Neural crest cell (in vitro differentiated cells): ENCODE measurements around the gene ZIC1. TPM values are rescaled to one million over a fixed set of nuclear protein-coding genes. Genes with fewer than 3 reads are reported as not detected.
A peak's percentile ranks its signal among the peaks of the same experiment; 100 is the strongest.

ENCODE experiments used
- DNase-seq: peaks from one replicate; pipeline ENCODE4 v3.0.0; 2021; ENCODE audit warnings: low read depth, mixed read lengths, low spot score
- H3K27ac Mint-ChIP-seq: one replicate; pipeline ENCODE4 v1.8.0; 2021; ENCODE audit warnings: mild to moderate bottlenecking, mixed read lengths; ENCODE audit not compliant: unreplicated experiment
- H3K27me3 Mint-ChIP-seq: 2 replicates; pipeline ENCODE4 v1.8.0; 2021; ENCODE audit warnings: low read depth, mild to moderate bottlenecking, mixed read lengths
- H3K36me3 Mint-ChIP-seq: 2 replicates; pipeline ENCODE4 v1.8.0; 2021; ENCODE audit warnings: low read depth, mild to moderate bottlenecking, mixed read lengths
- H3K4me1 Mint-ChIP-seq: 2 replicates; pipeline ENCODE4 v1.8.0; 2021; ENCODE audit warnings: mixed read lengths
- H3K4me3 Mint-ChIP-seq: one replicate; pipeline ENCODE4 v1.8.0; 2021; ENCODE audit warnings: mild to moderate bottlenecking, mixed read lengths
- H3K9me3 Mint-ChIP-seq: 2 replicates; pipeline ENCODE4 v1.8.0; 2021; ENCODE audit warnings: mixed read lengths
- CTCF ChIP-seq: fragments of 200-600 bp; sonication (generic); conservative IDR thresholded peaks from 2 replicates; pipeline ENCODE4 v1.5.0; 2021; ENCODE audit warnings: antibody characterized with exemption, mild to moderate bottlenecking
- total RNA-seq: library from RNA; stranded (reverse); gene quantifications from 2 replicates; pipeline ENCODE4 v1.2.1, GENCODE V29; 2021

Gene ZIC1
- total RNA-seq, 1 donor from 2014 or later: 54.3 TPM

- H3K4me3 Mint-ChIP-seq: peak overlapping the region; percentile 36
- no peak for DNase-seq
- H3K4me1 Mint-ChIP-seq: peaks cover 22% of the 10 kb centered on the region
- peaks cover 99% of the 10 kb centered on the region for H3K27me3 Mint-ChIP-seq
- H3K36me3 Mint-ChIP-seq: peaks cover 6% of the 10 kb centered on the region
- no peak for TF ChIP-seq CTCF
- H3K9me3 Mint-ChIP-seq: peaks cover 4% of the 10 kb centered on the region
- H3K27ac Mint-ChIP-seq: no peak overlapping the region
Measured at GRCh38 chr3:147372525-147373027, 36.6 kb upstream of the ZIC1 start.

GRCh38 chr3:147373301-147373700 is 35.9 kb upstream of the ZIC1 start:
- Mint-ChIP-seq H3K4me3 (no peak overlapping the region), H3K36me3 (peaks cover 6% of the 10 kb centered on the region), H3K4me1 (peaks cover 30% of the 10 kb centered on the region), H3K27ac (no peak overlapping the region), H3K27me3 (peaks cover 99% of the 10 kb centered on the region), H3K9me3 (peaks cover 4% of the 10 kb centered on the region)
- DNase-seq: no peak
- TF ChIP-seq CTCF: no peak

GRCh38 chr3:147377412-147378367 is 31.5 kb upstream of the ZIC1 start:
- Mint-ChIP-seq H3K27ac (no peak overlapping the region), H3K9me3 (peaks cover 4% of the 10 kb centered on the region), H3K27me3 (peaks cover 98% of the 10 kb centered on the region), H3K36me3 (peaks cover 3% of the 10 kb centered on the region), H3K4me3 (peak overlapping the region; percentile 56), H3K4me1 (peaks cover 48% of the 10 kb centered on the region)
- TF ChIP-seq CTCF: no peak
- no peak for DNase-seq

GRCh38 chr3:147379651-147380050 is 29.5 kb upstream of the ZIC1 start:
- Mint-ChIP-seq H3K36me3 (no peaks in the 10 kb centered on the region), H3K27ac (no peak overlapping the region), H3K27me3 (peaks cover 98% of the 10 kb centered on the region), H3K4me1 (peaks cover 64% of the 10 kb centered on the region), H3K9me3 (no peaks in the 10 kb centered on the region), H3K4me3 (peak overlapping the region; percentile 67)
- DNase-seq: no peak
- TF ChIP-seq CTCF: no peak

- Mint-ChIP-seq H3K9me3 (no peaks in the 10 kb centered on the region), H3K27me3 (peaks cover 98% of the 10 kb centered on the region), H3K4me1 (peaks cover 66% of the 10 kb centered on the region), H3K36me3 (no peaks in the 10 kb centered on the region), H3K4me3 (peak overlapping the region; percentile 67), H3K27ac (peak overlapping the region; percentile 37)
- DNase-seq: no peak
- TF ChIP-seq CTCF: no peak
Measured at GRCh38 chr3:147380387-147380951, 28.7 kb upstream of the ZIC1 start.
